HG03097 (cell line): ENCODE data around the gene KRTAP9-7.
"Not testable (repeated sequence)": the region's sequence is repeated elsewhere in the genome, so short reads cannot be mapped to it uniquely, and the experiment has no call there.

Experiments used
- ATAC-seq: cut with Tn5 transposase; IDR thresholded peaks from one replicate; pipeline ENCODE4 v1.9.1; 2021; ENCODE audit not compliant: unreplicated experiment, low FRiP score

Gene KRTAP9-7

GRCh38 chr17:41275648-41276190, at the start of gene KRTAP9-7:
Gene KRTAP9-7 (plus strand): TSS chr17:41275698. CDS start chr17:41275698, 0 bp downstream.
- not testable (repeated sequence) for ATAC-seq

GRCh38 chr17:41226051-41226450, 49.4 kb upstream of the KRTAP9-7 start:
- ATAC-seq, result no peak

- ATAC-seq, result not testable (repeated sequence)
These were observed 48.9 kb upstream of the KRTAP9-7 start, which contains the start of gene KRTAP9-2 for GRCh38 chr17:41226598-41227095. Gene KRTAP9-2 (plus strand): TSS chr17:41226648. CDS start chr17:41226655, 7 bp downstream.

GRCh38 chr17:41230094-41230493, 45.4 kb upstream of the KRTAP9-7 start:
- no peak for ATAC-seq

GRCh38 chr17:41231731-41232130, 43.8 kb upstream of the KRTAP9-7 start:
- no peak for ATAC-seq

- not testable (repeated sequence) for ATAC-seq
These were observed 42.9 kb upstream of the KRTAP9-7 start, which contains the start of gene KRTAP9-3 for GRCh38 chr17:41232399-41233105. Gene KRTAP9-3 (plus strand): TSS chr17:41232449. CDS start chr17:41232502, 53 bp downstream.

- ATAC-seq, result not testable (repeated sequence)
These were observed 38.4 kb upstream of the KRTAP9-7 start for GRCh38 chr17:41237116-41237515.

GRCh38 chr17:41237949-41238437, 37.5 kb upstream of the KRTAP9-7 start, which contains the start of gene KRTAP9-8:
Gene KRTAP9-8 (plus strand): TSS chr17:41237999. CDS start chr17:41238052, 53 bp downstream.
- ATAC-seq, result not testable (repeated sequence)

- ATAC-seq, result not testable (repeated sequence)
These were observed 28.3 kb upstream of the KRTAP9-7 start for GRCh38 chr17:41246995-41247787.

GRCh38 chr17:41249637-41250240, 25.8 kb upstream of the KRTAP9-7 start, which contains the start of gene KRTAP9-4:
Gene KRTAP9-4 (plus strand): TSS chr17:41249687. CDS start chr17:41249721, 34 bp downstream.
- not testable (repeated sequence) for ATAC-seq

GRCh38 chr17:41251261-41251660, 24.2 kb upstream of the KRTAP9-7 start:
- no peak for ATAC-seq

GRCh38 chr17:41254861-41255260, 20.6 kb upstream of the KRTAP9-7 start:
- no peak for ATAC-seq

GRCh38 chr17:41255381-41256290, 19.9 kb upstream of the KRTAP9-7 start, which contains the start of gene KRTAP9-9:
Gene KRTAP9-9 (plus strand): TSS chr17:41255384.
- not testable (repeated sequence) for ATAC-seq

GRCh38 chr17:41256291-41256685, 19.2 kb upstream of the KRTAP9-7 start:
- ATAC-seq, result no peak

GRCh38 chr17:41258406-41258805, 17.1 kb upstream of the KRTAP9-7 start:
- ATAC-seq, result no peak

GRCh38 chr17:41263212-41263611, 12.3 kb upstream of the KRTAP9-7 start:
- no peak for ATAC-seq

GRCh38 chr17:41264599-41264998, 10.9 kb upstream of the KRTAP9-7 start:
- no peak for ATAC-seq

- ATAC-seq, result no peak
These were observed 10.4 kb upstream of the KRTAP9-7 start, which contains the start of gene KRTAP9-6 for GRCh38 chr17:41265078-41265477. Gene KRTAP9-6 (plus strand): TSS chr17:41265378. CDS start chr17:41265378, 0 bp downstream.

- no peak for ATAC-seq
These were observed 7.8 kb upstream of the KRTAP9-7 start for GRCh38 chr17:41267711-41268110.
